T47D (cell line): ENCODE results near the gene PERP.
"Not testable (repeated sequence)": the region's sequence is repeated elsewhere in the genome, so short reads cannot be mapped to it uniquely, and the experiment has no call there.

ENCODE experiments used
- DNase-seq, 2 experiments: peaks; one replicate each; pipeline versions ENCODE4 v3.0.0 to v3.0.0-alpha.2; 2011 to 2012; ENCODE audit warnings: low read depth in 1 of 2, low spot score in 1 of 2
- JUND ChIP-seq: IDR thresholded peaks from 2 replicates; pipeline ENCODE4 v1.6.1; 2012; ENCODE audit warnings: low read depth
- in situ Hi-C: cut with HindIII; loops from 2 replicates; pipeline ENCODE4 v1.10.0; 2016; ENCODE audit warnings: low sequenced_read_pairs, low pct_unique_long_range_greater_than_20kb

The PERP gene

DNA sequence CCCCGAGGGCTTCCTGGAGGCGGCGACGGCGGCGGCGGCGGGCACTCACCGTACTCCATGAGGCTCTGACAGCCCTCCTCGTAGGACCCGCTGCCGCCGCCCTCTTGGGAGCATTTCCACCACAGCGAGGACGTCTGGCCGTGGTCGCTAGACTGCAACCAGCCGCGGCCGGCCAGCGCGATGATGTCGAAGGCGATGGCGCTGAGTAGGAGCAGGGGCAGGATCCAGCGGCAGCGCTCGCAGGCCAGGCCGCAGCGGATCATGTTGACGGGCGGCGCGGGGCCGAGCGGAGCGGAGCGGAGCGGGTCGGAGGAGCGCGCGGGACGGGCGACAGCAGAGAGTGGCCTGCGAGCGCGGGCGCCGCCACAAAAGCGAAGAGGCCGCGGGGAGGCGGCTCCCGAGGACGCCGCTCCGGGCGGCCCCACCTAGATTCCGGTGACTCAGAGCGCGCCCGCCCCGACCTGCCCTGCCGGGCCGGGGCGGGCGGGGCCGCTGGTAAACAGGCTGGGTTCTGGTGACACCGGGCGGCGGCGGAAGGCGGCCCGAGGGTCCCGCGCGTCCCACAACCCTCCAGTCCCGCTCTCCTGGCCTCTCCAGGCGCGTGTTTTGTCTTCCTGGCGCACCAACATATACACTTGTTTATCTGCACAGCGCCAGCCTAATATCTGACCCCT, at the start of gene PERP:
Gene PERP (minus strand): TSS at position 342 of the 674 bp plus-strand sequence. CDS start 79 bp downstream, at position 263.
- DNase-seq, result peak; percentile 59 to 79
- in situ Hi-C loops, result no loop called here
- TF ChIP-seq JUND, result no peak

DNA sequence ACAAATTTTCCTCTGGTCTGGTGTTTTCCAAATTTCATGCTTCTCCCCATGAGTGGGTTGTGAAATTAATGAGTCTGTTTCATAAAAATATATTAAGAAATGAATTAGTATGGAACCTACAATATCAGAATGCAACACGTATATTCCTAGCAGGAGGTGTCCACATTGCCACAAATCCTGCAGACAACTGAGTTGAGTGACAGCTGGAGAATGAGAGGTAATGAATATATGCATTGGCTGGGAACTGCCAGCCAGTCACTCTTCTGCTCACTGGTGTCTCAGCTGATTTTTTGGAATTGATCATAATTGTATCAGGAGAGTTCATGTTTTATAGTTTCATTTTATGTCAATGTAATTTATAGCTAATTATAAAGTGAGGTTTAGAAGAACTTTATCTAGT, 48.2 kb upstream of the PERP start:
- in situ Hi-C loops, result no loop called here
- DNase-seq, result no peak
- no peak for TF ChIP-seq JUND

DNA sequence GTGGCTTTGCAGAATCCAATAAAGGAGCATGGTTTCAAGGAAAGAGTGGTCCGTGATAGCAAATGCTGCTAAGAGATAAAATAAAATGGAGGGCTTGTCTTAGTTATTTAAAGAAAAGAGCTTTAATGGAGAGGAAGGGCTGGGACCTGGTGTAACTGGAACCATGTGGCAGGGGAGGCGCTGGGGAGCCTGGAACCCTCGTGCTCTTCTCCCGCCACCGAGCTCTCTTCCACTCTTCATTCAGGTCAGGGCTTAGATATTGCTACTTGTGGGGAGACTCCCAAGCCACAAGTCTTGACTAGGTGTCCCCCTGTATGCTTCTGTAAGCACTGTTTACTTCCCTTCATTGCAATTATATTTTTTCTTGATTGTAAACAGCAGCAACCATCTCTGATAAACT, 39.3 kb upstream of the PERP start:
- TF ChIP-seq JUND, result no peak
- DNase-seq, result no peak
- in situ Hi-C loops, result no loop called here

DNA sequence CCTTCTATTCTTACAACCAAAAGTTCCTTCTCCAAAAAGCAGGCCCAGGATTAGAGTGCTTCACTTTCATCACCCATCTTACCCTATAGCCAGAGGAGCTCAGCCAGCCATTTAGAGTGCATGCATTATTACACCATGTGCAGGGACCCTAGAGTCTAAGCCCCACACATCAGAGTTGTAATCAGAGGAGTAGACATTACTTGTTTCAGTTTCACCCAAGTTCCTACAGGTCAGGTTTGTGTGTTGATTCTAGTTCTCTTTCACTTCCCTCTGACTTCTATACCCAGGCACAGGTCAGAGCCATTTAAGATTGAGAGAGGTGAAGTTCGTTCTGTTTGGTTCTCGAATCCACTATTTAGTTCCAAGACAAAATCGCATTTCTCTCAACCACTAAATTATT, 38.2 kb upstream of the PERP start:
- no peak for DNase-seq
- TF ChIP-seq JUND, result no peak
- in situ Hi-C loops, result no loop called here

DNA sequence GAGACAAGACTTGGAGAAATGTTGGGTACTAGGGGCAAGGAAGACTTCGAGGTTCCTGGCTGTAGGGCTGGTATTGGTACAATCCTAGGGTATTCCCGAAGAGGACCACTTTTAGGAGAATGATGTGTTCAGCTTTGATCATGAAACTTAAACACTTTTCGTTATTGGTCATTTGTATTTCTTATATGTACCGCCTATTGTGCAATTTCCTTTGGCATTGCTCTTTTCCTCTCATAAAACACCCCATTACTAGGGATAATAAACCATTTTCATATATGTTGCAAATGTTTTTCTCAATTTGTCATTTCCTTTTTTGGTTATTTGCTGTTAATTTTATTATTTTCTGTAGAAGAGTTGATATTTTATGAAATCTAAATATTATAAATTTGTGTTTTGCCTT, 35.6 kb upstream of the PERP start:
- no peak for TF ChIP-seq JUND
- DNase-seq, result no peak
- in situ Hi-C loops, result no loop called here

DNA sequence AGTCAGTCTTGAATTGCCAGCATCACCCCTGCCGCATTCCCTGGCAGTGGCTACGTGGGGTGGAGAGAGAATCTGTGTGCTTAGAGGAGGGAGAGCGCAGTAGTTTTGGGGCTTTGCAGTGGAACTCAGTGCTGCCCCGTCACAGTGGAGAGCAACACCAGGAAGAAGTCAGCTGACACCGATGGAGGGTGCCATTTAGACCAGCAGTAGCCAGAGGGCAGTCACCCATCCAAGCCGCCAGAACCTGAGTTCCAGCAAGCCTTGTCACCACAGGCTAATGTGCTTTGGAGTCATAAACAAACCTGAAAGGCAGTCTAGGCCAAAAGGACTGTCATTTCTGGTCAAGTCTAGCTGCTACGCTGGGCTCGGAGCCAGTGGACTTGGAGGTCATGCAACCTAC, 22.0 kb upstream of the PERP start:
- DNase-seq, result no peak
- in situ Hi-C loops, result no loop called here
- TF ChIP-seq JUND, result no peak

DNA sequence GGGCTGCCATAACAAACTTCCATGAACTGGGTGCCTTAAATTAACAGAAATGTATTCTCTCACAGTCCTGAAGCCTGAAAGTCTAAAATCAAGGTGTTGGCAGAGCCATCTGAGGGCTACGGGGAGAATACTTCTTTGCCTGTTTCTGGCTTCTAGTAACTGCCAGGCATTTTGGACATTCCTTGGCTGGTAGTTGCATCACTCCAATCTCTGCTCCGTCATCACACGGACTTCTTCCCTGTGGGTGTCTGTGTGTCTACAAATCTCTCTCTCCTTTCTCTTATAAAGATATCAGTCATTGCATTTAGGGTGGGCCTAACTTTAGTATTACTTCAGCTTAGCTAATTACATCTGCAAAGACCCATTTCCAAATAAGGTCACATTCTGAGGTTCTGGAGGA, 20.9 kb upstream of the PERP start:
- TF ChIP-seq JUND, result no peak
- no peak for DNase-seq
- in situ Hi-C loops, result no loop called here

DNA sequence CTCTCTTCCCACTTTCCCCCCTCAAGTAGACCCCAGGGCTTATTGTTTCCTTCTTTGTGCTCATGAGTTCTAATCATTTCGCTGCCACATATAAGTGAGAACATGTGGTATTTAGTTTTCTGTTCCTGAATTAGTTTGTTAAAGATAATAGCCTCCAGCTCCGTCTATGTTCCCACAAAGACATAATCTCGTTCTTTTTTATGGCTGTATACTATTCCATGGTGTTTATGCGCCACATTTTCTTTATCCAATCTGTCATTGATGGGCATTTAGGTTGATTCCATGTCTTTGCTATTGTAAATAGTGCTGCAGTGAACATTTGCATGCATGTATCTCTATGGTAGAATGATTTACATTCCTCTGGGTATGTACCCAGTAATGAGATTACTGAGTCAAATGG, 16.9 kb upstream of the PERP start:
- no peak for TF ChIP-seq JUND
- no peak for DNase-seq
- in situ Hi-C loops, result no loop called here

DNA sequence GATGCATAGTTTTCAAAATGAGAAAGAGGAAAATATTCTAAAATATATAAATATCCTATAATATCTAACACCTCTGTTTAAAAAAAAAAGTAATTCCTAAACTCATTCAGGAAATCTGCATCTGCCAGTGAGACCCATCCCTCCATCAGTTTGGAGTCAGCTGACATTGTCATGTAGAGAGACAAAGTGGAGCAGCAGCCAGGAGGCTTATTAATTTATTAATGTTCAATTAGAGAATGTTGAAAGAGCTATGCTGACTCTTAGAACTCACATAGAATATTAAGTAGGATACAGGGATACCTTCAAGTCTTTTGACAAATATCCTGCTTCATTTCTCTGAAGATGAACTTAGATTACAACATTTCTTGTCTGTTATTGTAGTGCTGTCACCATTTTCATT, 12.8 kb upstream of the PERP start:
- no peak for TF ChIP-seq JUND
- in situ Hi-C loops, result no loop called here
- no peak for DNase-seq

DNA sequence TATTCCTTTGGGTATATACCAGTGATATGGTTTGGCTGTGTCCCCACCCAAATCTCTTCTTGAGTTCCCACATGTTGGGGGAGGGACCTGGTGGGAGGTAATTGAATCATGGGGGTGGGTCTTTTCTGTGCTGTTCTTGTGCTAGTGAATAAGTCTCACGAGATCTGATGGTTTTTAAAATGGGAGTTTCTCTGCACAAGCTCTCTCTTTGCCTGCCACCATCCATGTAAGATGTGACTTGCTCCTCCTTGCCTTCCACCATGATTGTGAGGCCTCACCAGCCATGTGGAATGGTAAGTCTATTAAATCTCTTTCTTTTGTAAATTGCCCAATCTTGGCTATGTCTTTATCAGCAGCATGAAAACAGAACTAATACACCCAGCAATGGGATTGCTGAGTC, 12.0 kb upstream of the PERP start:
- in situ Hi-C loops, DNase-seq: not testable (repeated sequence)

DNA sequence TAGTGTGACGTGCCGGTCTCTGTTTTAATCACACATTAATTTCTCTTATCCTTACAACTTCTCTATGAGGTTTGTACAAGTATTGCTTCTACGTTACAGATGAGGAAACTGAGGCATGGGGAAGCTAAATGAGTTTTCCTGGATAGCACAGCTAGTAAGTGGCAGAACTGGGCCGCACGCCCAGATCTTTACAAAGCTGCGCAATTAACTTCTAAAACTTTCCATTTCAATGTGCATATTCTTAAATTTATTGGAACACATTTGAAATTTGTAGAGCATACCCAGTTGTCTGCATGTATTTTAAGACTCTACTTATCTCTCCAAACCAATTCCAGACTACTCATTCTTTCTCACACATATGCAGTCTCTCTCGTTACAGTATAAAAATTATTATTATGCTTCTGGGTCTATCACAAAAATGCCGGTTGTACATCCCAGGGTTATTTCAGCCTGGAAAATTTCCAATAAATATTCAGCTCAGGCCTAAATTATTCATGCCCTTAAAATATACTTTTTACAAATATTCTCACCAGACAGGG, 10.2 kb upstream of the PERP start:
- TF ChIP-seq JUND, result no peak
- in situ Hi-C loops, result no loop called here
- no peak for DNase-seq

DNA sequence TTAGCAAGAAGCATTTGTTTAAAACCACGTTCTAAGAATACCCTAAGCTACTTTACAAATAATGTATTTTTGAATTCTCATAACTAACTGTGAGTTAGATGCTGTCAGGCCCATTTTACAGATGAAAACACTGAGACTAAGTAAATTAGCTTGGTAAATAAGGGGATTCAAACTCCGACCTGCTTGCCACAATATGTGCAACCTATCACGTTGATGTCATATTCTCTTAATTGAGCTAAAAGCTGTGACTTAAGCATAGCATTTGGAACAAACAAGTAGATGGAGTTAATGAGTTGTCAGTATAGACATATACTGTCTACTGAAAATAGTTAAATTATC, 9.4 kb upstream of the PERP start:
- in situ Hi-C loops, result no loop called here
- DNase-seq, result no peak
- TF ChIP-seq JUND, result no peak

DNA sequence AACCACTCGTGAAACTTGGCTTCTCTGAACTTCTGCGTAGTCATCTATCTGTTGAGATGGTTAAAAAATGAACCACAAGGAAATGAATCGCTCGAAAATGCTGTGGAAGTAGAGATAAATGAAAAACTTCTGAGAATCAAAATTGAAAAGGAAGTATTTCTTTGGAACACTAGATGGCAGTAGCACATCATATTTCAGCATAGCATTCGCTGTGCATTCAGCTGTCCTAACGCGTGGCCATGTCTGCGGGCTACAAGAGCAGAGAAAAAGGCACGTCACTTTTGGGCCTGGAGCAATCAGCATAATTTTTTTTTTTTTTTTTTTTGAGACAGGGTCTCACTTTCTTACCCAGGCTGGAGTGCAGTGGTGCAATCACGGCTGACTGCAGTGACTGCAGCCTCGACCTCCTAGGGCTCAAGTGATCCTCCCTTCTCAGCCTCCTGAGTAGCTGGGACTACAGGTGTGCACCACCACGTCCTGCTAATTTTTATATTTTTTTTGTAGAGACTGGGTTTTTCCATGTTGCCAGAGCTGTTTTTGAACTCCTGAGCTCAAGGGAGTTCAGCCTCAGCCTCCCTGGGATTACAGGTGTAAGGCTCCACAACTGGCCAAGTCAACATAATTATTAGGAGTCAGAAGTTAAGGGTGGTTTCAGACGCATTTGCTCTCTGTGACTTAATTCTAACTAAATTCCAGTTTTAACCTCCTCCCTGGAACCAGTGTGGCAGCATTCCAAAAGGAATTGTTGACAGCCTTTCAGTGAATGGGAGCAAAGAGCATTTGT, 8.8 kb upstream of the PERP start:
- peak; percentile 14 to 79 for DNase-seq
- in situ Hi-C loops, result no loop called here
- TF ChIP-seq JUND, result no peak
